ENCODE data around the gene NR1H2.
"Not testable (repeated sequence)": the region's sequence is repeated elsewhere in the genome, so short reads cannot be mapped to it uniquely, and the experiment has no call there.

NR1H2 gene

DNA sequence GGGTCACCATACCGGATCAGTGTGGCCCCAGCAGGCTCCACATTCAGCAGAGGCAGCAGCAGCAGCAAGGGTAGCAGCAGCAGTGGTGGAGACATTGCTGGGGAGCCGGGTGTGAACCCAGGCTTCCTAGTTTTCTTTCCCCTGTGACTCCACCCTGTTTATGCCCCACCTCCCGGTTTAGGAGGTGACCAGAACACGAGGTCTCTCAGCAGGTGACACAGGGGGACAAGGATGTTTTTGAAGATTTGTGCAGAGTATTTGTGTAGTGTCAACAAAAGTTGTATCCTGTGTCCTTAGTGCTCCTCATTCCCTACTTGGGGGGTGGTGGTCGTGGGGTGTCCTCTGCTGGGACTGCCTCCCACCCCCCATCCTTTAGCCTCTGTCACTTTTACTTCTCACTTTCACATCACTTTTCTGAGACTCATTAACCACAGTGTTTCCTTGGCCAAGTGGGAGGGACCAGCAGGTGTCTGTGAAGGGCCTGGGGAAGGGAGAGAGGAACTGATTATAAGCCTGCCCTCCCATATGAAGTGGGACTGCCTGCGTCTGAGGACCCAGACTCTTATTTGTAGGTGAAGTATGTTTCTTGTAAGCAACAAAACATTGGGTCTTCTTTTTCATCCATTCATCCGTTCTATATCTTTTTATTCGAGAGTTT, 31.5 kb upstream of the NR1H2 start:
- DNase-seq (ENCODE audit: low read depth in 2 of 2): no peak

- not testable (repeated sequence) for DNase-seq (ENCODE audit: low read depth in 2 of 2)
These were observed 29.1 kb upstream of the NR1H2 start for GRCh38 chr19:50347089-50347581.

DNA sequence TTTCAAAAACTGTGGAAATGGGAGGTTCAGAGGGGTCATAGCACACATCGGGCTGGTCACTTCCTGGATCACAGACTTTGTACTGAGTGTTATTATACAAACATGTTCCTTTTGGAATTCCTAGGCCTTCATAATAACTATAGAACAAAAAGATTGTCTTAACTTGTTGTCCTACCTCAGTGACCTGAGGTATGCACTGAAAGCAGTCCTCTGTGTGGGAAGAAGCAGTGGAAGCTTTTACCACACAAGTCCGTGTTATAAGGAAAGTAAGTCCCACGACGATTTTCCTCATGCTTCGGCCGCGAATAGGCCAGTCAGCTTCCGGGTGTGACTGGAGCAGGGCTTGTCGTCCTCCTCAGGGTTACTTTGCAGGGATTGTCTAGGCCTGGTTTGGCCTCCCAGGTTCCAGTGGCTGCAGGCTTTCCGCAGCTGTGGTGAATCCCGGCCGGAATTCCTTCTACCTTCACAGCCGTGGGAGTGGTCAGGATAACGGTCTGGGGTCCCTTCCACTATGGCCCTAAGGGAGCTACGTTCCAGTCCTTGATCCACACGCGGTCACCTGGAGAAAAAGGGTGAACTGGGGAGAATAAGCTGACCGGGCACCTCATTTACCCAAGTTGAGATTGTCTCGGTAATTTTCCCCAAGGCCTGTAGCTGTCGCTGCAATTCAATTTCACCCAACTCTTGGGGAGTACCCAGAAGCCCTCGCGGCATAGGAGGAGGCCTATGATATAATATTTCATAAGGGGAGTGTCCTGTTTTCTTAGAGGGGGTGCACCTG, 26.8 kb upstream of the NR1H2 start:
- no peak for DNase-seq (ENCODE audit: low read depth in 2 of 2)

GRCh38 chr19:50352242-50352641, 24.0 kb upstream of the NR1H2 start:
- DNase-seq (ENCODE audit: low read depth in 2 of 2): no peak

DNA sequence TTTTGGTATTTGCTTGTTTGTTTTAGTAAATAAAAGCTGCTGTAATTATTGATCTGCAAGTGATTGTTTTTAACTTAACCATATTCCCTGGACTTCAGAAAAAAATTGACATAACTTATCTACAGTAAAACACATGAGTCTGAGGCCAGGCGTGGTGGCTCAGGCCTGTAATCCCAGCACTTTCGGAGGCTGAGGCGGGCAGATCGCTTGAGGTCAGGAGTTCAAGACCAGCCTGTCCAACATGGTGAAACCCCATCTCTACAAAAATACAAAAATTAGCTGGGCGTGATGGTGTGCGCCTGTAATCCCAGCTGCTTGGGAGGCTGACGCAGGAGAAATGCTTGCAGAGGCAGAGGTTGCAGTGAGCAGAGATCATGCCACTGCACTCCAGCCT, 22.8 kb upstream of the NR1H2 start:
- DNase-seq (ENCODE audit: low read depth in 2 of 2): not testable (repeated sequence)

- no peak for DNase-seq (ENCODE audit: low read depth in 2 of 2)
These were observed 19.5 kb upstream of the NR1H2 start for GRCh38 chr19:50356691-50357177.

DNA sequence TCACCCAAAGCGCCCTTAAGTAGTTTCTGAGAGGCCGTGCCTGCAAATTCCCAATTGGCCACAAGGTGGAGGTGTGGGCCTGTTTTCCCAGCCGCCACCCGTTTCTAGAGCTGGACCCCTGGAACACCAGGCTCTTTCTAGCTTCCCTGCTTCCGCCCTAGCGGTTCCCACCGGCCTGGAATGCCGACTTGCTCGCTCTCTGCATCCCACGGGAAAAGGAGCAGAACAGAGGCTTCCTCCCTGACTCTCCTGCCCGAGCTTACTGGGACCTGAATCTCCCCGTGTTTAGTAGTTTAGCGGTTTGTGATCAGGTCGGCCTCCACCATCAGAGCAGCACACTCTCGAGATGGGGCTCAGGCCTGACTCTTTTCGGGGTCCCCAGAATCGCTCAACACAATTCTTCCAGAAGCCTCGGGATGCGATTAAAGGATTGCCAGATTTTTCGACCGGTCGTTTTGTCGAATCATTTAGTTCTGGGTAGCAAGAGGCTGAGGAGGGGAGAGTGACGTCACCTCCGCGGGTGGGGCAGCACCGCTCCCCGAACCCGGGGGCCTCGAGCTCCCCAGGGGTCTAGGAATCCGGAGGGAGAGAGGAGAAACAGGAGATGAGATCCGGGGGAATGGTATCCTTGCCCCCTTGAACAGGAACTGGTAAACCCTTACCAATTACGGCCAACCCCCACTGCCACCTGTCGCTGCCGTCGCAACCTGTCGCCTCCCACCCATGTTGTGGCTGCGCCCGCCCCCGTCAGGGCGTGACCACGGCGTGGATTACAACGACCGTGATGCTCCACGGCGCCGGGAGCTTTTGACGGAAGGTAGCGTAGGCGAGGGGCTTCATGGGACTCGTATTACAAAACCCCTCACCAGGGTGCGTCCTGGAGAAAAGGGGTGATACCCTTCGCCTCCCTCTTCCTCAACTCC, 18.8 kb upstream of the NR1H2 start:
- DNase-seq (ENCODE audit: low read depth in 2 of 2): peak; percentile 79 to 85

DNA sequence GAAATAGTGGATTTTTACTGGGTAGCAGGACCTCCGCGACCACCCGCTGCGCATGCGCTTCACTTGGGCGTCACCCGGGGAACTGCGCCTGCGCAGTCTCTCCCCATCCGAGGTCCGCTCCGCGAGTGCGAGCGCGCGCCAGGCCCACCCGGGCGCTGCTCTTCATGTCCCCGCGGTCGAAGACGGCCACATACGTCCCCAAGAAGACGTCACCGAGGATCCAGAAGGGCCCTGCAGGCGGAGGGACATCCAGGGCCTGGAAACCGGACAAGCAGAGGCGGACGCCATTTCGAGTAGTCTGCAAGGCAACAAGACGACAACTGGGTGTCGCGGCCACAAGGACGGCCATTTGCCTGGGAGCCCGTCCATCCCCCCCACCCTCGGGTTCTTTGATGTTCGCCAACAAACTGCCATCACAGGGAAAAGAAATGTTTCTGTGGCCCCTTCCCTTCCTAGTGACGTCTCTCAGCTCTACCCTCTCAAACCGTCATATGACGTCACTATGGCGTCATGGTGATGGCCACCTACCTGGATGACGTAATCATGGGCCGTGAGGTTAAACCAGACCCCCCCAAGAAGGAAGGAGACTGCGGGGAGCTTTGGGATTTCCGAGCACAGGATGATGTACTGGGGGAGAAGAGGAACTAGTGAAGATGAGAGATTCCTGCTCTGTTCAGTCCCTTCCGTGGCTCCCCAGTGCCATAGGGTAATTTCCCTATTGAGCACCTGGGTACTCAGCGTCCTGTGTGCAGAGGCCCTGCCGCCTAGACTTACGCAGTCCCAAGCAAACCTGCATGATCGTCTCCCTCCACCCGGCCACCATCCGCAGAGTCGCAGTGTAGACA, 17.6 kb upstream of the NR1H2 start:
- peak; percentile 63 to 69 for DNase-seq (ENCODE audit: low read depth in 2 of 2)

DNA sequence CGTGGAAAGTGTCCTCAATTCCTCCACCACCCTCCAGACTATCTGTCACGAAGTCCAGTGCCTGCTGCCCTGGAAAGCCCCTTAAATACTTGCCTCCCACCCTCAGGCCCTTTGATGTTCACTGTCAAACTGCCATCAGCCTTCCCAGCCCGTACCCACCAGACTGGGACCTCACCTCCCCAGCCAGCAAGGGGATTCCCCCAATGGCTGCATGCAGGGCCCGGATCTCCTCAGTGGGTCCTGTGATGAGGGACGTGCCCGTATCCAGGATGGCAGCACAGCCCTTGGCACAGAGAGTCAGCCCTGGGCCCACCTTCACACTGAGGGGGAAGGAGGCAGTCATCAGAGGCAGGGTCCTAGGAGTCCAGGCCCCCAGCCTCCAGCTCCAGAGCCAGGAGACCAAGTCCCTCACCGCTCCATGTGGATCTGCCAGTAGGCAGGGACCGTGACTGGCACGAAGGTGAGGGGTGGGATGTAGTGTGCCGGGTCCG, 16.9 kb upstream of the NR1H2 start:
- DNase-seq (ENCODE audit: low read depth in 2 of 2): no peak

- DNase-seq (ENCODE audit: low read depth in 2 of 2): no peak
These were observed 14.8 kb upstream of the NR1H2 start for GRCh38 chr19:50361290-50362029.

GRCh38 chr19:50362030-50362412, 14.2 kb upstream of the NR1H2 start:
- no peak for DNase-seq (ENCODE audit: low read depth in 2 of 2)

GRCh38 chr19:50362656-50363424, 13.4 kb upstream of the NR1H2 start:
- DNase-seq (ENCODE audit: low read depth in 2 of 2): peak in 1 of 2 donors; percentile 56

DNA sequence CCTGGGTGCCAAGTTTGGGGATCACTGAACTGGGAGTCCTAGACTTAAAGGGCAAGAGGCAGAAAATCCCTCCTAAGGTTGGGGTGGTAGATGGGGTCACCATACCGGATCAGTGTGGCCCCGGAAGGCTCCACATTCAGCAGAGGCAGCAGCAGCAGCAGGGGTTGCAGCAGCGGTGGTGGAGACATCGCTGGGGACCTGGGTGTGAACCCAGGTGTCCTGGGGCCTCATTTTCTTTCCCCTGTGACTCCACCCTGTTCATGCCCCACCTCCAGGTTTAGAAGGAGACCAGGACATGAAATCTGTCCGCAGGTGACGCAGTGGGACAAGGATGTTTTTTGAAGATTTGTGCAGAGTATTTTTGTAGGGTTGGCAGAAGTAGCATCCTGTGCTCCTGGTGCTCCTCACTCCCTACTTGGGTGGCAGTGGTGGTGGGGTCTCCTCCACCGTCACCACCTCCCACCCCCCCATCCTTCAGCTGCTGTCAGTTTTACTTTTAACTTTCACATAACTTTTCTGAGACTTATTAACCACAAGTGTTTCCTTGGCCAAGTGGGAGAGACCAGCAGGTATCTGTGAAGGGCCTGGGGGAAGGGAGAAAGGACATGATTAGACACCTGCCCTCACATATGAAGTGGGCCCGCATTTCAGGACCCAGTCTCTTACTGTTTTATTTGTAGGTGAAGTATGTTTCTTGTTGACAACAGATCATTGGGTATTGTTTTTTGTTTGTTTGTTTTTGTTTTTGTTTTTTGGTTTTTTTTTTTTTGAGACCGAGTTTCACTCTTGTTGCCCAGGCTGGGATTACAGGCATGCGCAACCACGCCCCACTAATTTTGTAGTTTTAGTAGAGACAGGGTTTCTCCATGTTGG, 10.6 kb upstream of the NR1H2 start, which contains the start of gene NAPSA:
NAPSA (minus strand) TSS at position 206 of the 873 bp plus-strand sequence; CDS start at position 188, 18 bp downstream.
- DNase-seq (ENCODE audit: low read depth in 2 of 2): no peak

GRCh38 chr19:50368649-50369570, 7.3 kb upstream of the NR1H2 start:
- DNase-seq (ENCODE audit: low read depth in 2 of 2): peak; percentile 67 to 74

GRCh38 chr19:50371914-50372475, 4.3 kb upstream of the NR1H2 start:
- DNase-seq (ENCODE audit: low read depth in 2 of 2): no peak

DNA sequence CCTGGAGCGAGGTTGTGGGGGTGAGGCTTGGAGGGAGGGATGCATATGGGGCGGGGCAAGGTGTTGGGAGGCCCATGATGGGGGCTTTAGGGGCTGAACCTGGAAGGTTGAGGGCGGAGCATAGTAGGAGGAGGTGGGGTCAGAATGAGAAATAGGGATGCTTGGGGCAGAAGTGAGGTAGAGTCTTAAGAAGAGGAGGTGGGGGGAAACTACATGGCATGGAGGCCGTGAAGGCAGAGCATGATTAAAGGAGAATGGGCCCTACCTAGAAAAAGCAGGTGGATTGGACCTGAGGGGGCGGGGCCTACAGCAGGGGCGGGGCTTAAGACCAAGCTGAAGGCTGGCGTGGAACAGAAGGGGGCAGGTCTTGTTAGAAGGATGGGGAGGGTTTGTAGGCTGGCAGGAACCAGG, 799 bp downstream of the NR1H2 start:
- DNase-seq (ENCODE audit: low read depth in 2 of 2): no peak

DNA sequence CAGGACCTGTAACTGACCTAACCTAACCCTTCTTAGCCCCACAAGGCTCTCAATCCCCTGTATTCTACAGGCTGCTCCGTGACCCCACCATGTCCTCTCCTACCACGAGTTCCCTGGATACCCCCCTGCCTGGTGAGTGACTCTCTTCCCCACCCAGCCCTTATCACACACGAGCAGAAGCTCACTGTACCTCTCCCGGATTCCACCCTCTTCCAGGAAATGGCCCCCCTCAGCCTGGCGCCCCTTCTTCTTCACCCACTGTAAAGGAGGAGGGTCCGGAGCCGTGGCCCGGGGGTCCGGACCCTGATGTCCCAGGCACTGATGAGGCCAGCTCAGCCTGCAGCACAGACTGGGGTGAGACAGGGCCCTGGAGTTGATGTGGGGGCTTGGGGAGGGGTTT, 1.3 kb downstream of the NR1H2 start:
- DNase-seq (ENCODE audit: low read depth in 2 of 2): no peak
